Stimulated activated CD4-positive, alpha-beta T cell treated with anti-CD3 and anti-CD28 coated beads, Interleukin-1b, Interleukin-23, amount 100 ng/mL, for 1 hour (primary cell): Measurements from ENCODE around the gene FOXQ1.

Experiments used
- DNase-seq, 2 donors: peaks; one replicate each; pipeline ENCODE4 v3.0.0-alpha.2; 2020; ENCODE audit warnings: low read depth in 2 of 2

Gene FOXQ1

DNA sequence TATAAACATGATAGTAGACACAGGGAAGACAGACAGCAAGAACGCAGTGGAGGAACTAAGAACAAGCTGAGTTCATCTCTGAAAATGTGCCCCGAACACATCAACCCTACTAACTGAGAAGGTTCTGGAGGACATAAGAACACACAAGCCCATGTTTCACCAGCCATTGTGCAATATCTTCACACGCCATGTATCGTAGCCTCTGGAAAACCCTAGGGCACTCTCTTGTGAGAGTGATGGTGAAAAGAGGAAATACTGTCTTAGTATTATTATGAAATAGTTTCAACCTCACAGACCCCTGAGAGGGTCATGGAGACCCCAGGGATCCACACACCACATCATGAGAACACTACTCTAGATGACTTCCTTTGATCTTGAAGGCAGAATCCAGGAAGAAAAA lies 51.4 kb downstream of the FOXQ1 start:
- DNase-seq: no peak

DNA sequence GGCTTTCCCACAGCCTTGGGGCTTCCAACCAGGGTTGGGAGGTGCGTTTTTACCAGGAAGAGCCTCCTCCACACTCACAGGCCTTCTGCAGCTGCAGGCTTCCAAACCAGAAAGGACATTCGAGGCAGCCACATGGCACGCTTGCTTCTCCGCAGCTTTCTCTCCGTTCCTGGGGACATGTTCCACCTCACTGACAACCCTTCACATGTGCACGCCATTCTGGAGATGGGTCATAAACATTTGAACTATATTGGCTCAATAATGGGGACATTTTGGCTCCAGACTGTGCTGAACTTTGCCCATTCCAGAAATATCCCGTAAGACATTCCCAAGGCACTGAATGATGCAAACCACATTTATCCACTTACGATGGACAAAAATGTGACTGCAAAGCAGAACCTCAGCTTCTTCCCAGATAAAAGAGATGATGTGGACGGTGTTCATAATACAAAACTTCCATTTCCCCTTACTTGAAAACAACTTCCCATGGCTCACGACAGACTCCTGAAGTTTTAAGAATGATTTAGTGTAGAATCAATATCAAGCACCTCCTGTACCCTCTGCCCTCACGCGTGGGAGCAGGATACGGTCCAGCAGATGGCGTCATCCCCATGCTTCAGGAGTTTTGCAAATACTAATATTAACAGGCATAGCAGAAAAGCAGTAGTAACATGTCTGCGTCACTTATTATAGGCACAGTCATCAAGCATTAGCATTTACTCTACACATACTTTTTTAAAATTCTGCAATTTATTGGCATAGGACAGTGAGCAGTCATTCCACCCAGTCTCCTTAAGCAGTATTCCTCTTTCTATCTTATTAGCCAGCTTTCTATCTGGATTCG lies 52.1 kb downstream of the FOXQ1 start:
- no peak for DNase-seq
